HepG2 (cell line): ENCODE measurements around the gene WDR54. TPM values are rescaled to one million over a fixed set of nuclear protein-coding genes. Genes with fewer than 3 reads are reported as not detected.

Experiments
- ATF7 ChIP-seq, 2 experiments: fragments of 450-650 bp in 1 of 2; sonication (generic) in 1 of 2; formaldehyde crosslinking in 1 of 2; IDR thresholded peaks; 2 replicates each; pipeline versions ENCODE4 v1.4.0 to v1.6.1; 2016 to 2020; ENCODE audit warnings: antibody characterized with exemption in 1 of 2, mild to moderate bottlenecking in 1 of 2, missing genetic modification reagents in 1 of 2
- CC2D1A ChIP-seq: sonication (generic); formaldehyde crosslinking; IDR thresholded peaks from 2 replicates; pipeline ENCODE4 v1.8.1; 2023; ENCODE audit warnings: mild to moderate bottlenecking, missing genetic modification reagents
- CEBPG ChIP-seq: IDR thresholded peaks from 2 replicates; pipeline ENCODE4 v1.6.1; 2016
- ELF4 ChIP-seq: sonication (generic); formaldehyde crosslinking; IDR thresholded peaks from 2 replicates; pipeline ENCODE4 v1.5.0; 2020; ENCODE audit warnings: missing genetic modification reagents, mild to moderate bottlenecking, moderate library complexity, borderline replicate concordance
- KDM5B ChIP-seq: sonication (generic); formaldehyde crosslinking; IDR thresholded peaks from 2 replicates; pipeline ENCODE4 v1.4.0; 2020; ENCODE audit warnings: missing genetic modification reagents, mild to moderate bottlenecking, borderline replicate concordance
- KLF13 ChIP-seq: sonication (generic); formaldehyde crosslinking; IDR thresholded peaks from 2 replicates; pipeline ENCODE4 v1.4.0; 2020; ENCODE audit warnings: mild to moderate bottlenecking, missing genetic modification reagents
- KLF16 ChIP-seq, 2 experiments: sonication (generic) in 1 of 2; formaldehyde crosslinking in 1 of 2; IDR thresholded peaks; 2 replicates each; pipeline versions ENCODE4 v1.6.1 to v1.8.0; 2016 to 2023; ENCODE audit warnings: missing genetic modification reagents in 2 of 2, missing compliant biosample characterization in 1 of 2
- KLF6 ChIP-seq: IDR thresholded peaks from 2 replicates; pipeline ENCODE4 v1.8.0; 2016; ENCODE audit warnings: missing biosample characterization, missing genetic modification reagents
- MLLT10 ChIP-seq: sonication (generic); formaldehyde crosslinking; IDR thresholded peaks from 2 replicates; pipeline ENCODE4 v1.4.0; 2020; ENCODE audit warnings: missing genetic modification reagents
- RFX3 ChIP-seq: IDR thresholded peaks from 2 replicates; pipeline ENCODE4 v1.6.1; 2016; ENCODE audit warnings: missing biosample characterization, missing genetic modification reagents
- SP5 ChIP-seq: IDR thresholded peaks from 2 replicates; pipeline ENCODE4 v1.6.1; 2016; ENCODE audit warnings: low read depth, borderline replicate concordance
- SRSF1 ChIP-seq: fragments of 200-400 bp; formaldehyde crosslinking; optimal IDR thresholded peaks from 2 replicates; pipeline ENCODE3; 2017; ENCODE audit warnings: mild to moderate bottlenecking, low read depth, low read length, moderate library complexity
- U2AF2 ChIP-seq: fragments of 200-400 bp; formaldehyde crosslinking; IDR thresholded peaks from 2 replicates; pipeline ENCODE4 v1.6.1; 2017; ENCODE audit warnings: low read depth, mild to moderate bottlenecking, low read length
- ZNF17 ChIP-seq: sonication (generic); formaldehyde crosslinking; IDR thresholded peaks from 2 replicates; pipeline ENCODE4 v1.5.0; 2020; ENCODE audit warnings: mild to moderate bottlenecking, missing genetic modification reagents
- ZNF180 ChIP-seq: sonication (generic); formaldehyde crosslinking; IDR thresholded peaks from 2 replicates; pipeline ENCODE4 v1.4.0; 2020; ENCODE audit warnings: low read depth, missing genetic modification reagents, borderline replicate concordance
- ZNF234 ChIP-seq: sonication (generic); formaldehyde crosslinking; conservative IDR thresholded peaks from 2 replicates; pipeline ENCODE4 v1.5.1; 2020; ENCODE audit warnings: mild to moderate bottlenecking, missing genetic modification reagents
- ZNF337 ChIP-seq: sonication (generic); formaldehyde crosslinking; IDR thresholded peaks from 2 replicates; pipeline ENCODE4 v1.5.1; 2020; ENCODE audit warnings: missing genetic modification reagents, low read depth, mild to moderate bottlenecking, borderline replicate concordance
- ZNF33A ChIP-seq: sonication (generic); formaldehyde crosslinking; IDR thresholded peaks from 2 replicates; pipeline ENCODE4 v1.5.1; 2020; ENCODE audit warnings: missing genetic modification reagents, mild to moderate bottlenecking, moderate library complexity, borderline replicate concordance
- ZNF33B ChIP-seq: sonication (generic); formaldehyde crosslinking; IDR thresholded peaks from 2 replicates; pipeline ENCODE4 v1.5.1; 2020; ENCODE audit warnings: mild to moderate bottlenecking, missing genetic modification reagents
- ZNF530 ChIP-seq: sonication (generic); formaldehyde crosslinking; IDR thresholded peaks from 2 replicates; pipeline ENCODE4 v1.5.0; 2020; ENCODE audit warnings: low read depth, mild to moderate bottlenecking, missing genetic modification reagents
- ZNF547 ChIP-seq: sonication (generic); formaldehyde crosslinking; IDR thresholded peaks from 2 replicates; pipeline ENCODE4 v1.5.1; 2020; ENCODE audit warnings: mild to moderate bottlenecking, missing genetic modification reagents
- ZNF558 ChIP-seq: sonication (generic); formaldehyde crosslinking; IDR thresholded peaks from 2 replicates; pipeline ENCODE4 v1.9.0; 2022; ENCODE audit warnings: mild to moderate bottlenecking, missing genetic modification reagents, borderline replicate concordance
- ZNF703 ChIP-seq: sonication (generic); formaldehyde crosslinking; IDR thresholded peaks from 2 replicates; pipeline ENCODE4 v1.5.1; 2020; ENCODE audit warnings: missing genetic modification reagents, mild to moderate bottlenecking, moderate library complexity, borderline replicate concordance
- polyA plus RNA-seq, 8 experiments: library from polyadenylated mRNA; depleted of rRNA in 3 of 8; stranded (reverse) in 7 of 8; unstranded in 1 of 8; fragments of >200 nt; fragmentation: Illumina TruSeq in 4 of 8; extraction: Trizol in 4 of 8; gene quantifications; 2 replicates each; pipeline versions ENCODE4 v1.2.1 to v1.2.3, GENCODE V29; 2011 to 2016; ENCODE audit warnings: low read depth in 4 of 8, missing spikeins in 1 of 8, mixed read lengths in 1 of 8; ENCODE audit not compliant: insufficient read depth in 1 of 8
- total RNA-seq, 5 experiments: library from RNA; depleted of rRNA; stranded (reverse); fragments of >200 nt; fragmentation: Illumina TruSeq; extraction: Trizol; gene quantifications; 2 replicates each; pipeline ENCODE4 v1.2.3, GENCODE V29; 2016; ENCODE audit warnings: low read depth in 1 of 5
- TF ChIP-seq, protein P1 (sequence below): sonication (generic); formaldehyde crosslinking; conservative IDR thresholded peaks from 2 replicates; pipeline ENCODE4 v1.8.0; 2022; ENCODE audit warnings: mild to moderate bottlenecking, moderate library complexity, missing genetic modification reagents
- TF ChIP-seq, protein P2 (sequence below): IDR thresholded peaks from 2 replicates; pipeline ENCODE4 v1.6.1; 2012; ENCODE audit warnings: inconsistent platforms
- TF ChIP-seq, protein P3 (sequence below): sonication (generic); formaldehyde crosslinking; IDR thresholded peaks from 2 replicates; pipeline ENCODE4 v1.4.0; 2020; ENCODE audit warnings: mild to moderate bottlenecking, missing genetic modification reagents
- TF ChIP-seq, protein P4 (sequence below): sonication (generic); formaldehyde crosslinking; IDR thresholded peaks from 2 replicates; pipeline ENCODE4 v1.4.0; 2020; ENCODE audit warnings: missing genetic modification reagents

The WDR54 gene
- total and polyA plus RNA-seq, 2 of the 13 experiments (the other 11 are each of a cell fraction or from before 2014, with no cell fraction given) = 2.0 to 17.3 TPM

DNA sequence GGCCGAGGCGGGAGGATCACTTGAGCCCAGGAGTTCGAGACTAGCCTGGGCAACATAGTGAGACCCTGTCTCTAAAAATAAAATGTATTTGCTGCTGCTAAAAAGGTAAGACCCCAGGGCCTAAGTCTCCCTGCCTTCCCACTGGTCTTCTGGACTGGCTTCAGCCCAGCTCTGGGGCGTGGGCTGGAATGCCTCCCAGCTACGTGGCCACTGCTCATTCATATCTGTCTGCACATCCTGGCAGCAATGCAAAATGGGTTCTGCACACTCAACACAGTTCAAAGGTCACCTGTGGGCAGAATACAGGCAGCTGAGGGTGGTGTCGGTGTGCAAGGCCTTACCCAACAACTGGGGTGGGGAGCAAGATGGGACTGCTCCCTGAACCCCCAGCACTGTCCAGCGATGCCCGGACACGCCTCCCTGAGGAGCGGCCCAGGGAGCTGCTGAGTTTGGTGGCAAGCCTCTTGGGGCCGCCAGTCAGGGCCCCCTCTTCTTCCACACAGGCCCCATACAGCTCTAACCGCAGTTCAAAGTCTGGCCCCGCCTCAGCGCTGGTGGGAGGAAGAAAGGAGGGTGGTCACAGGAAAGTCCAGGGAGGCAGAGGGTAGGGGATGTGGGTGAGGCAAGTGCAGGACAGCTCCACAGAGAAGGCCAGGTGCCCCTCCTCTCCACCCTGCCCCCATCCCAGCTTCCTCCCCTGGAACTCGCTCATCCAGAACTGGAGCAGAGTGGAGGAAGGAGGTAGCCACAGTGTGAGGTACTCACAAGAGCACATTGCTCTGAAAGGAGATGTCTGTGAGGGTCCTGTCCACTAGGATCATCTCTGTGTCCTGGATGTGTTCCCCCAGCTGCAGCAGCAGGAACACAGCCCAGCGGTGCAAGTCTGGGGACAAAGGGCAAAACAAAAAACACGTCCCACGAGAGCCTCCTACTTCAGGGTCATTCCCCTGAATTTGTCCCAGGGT lies 8.2 kb downstream of the WDR54 start (continued):
- TF ChIP-seq ZNF703 (CRISPR knock-in tag) = no peak
- no peak for TF ChIP-seq ZNF33A (CRISPR knock-in tag)
- TF ChIP-seq SRSF1 = peak; percentile 89
- peak; percentile 71; the same call in 1 of the 2 replicates for TF ChIP-seq KDM5B (CRISPR knock-in tag)
- no peak for TF ChIP-seq ZNF530 (CRISPR knock-in tag)
- TF ChIP-seq ZNF33B (CRISPR knock-in tag) = peak; percentile 55; the same call in 1 of the 2 replicates
- TF ChIP-seq, protein P1, sequence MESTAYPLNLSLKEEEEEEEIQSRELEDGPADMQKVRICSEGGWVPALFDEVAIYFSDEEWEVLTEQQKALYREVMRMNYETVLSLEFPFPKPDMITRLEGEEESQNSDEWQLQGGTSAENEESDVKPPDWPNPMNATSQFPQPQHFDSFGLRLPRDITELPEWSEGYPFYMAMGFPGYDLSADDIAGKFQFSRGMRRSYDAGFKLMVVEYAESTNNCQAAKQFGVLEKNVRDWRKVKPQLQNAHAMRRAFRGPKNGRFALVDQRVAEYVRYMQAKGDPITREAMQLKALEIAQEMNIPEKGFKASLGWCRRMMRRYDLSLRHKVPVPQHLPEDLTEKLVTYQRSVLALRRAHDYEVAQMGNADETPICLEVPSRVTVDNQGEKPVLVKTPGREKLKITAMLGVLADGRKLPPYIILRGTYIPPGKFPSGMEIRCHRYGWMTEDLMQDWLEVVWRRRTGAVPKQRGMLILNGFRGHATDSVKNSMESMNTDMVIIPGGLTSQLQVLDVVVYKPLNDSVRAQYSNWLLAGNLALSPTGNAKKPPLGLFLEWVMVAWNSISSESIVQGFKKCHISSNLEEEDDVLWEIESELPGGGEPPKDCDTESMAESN (CRISPR knock-in tag) = peak; percentile 89
- TF ChIP-seq KLF6 (CRISPR knock-in tag) = no peak
- TF ChIP-seq ZNF558 (CRISPR knock-in tag) = no peak
- TF ChIP-seq CEBPG (CRISPR knock-in tag) = peak; percentile 33
- TF ChIP-seq ZNF17 = no peak
- no peak for TF ChIP-seq ELF4
- TF ChIP-seq RFX3 (CRISPR knock-in tag) = 0 out of 2 replicates have a peak, but pooled peaks have one; percentile 11
- no peak for TF ChIP-seq MLLT10
- peak; percentile 98 for TF ChIP-seq SP5 (CRISPR knock-in tag)
- TF ChIP-seq ATF7 (IDR thresholded peaks at IDR 0.05) = no peak
- peak; percentile 86 for TF ChIP-seq ATF7 (CRISPR knock-in tag; IDR thresholded peaks at IDR 0.05)
- TF ChIP-seq ZNF337 = 0 out of 2 replicates have a peak, but pooled peaks have one; percentile 85
- TF ChIP-seq, protein P2, sequence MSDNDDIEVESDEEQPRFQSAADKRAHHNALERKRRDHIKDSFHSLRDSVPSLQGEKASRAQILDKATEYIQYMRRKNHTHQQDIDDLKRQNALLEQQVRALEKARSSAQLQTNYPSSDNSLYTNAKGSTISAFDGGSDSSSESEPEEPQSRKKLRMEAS = peak; percentile 71
- TF ChIP-seq, protein P3, sequence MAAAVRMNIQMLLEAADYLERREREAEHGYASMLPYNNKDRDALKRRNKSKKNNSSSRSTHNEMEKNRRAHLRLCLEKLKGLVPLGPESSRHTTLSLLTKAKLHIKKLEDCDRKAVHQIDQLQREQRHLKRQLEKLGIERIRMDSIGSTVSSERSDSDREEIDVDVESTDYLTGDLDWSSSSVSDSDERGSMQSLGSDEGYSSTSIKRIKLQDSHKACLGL (CRISPR knock-in tag) = no peak
- TF ChIP-seq, protein P4, sequence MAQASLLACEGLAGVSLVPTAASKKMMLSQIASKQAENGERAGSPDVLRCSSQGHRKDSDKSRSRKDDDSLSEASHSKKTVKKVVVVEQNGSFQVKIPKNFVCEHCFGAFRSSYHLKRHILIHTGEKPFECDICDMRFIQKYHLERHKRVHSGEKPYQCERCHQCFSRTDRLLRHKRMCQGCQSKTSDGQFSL = no peak
- no peak for TF ChIP-seq ZNF180 (CRISPR knock-in tag)
- TF ChIP-seq ZNF547 (CRISPR knock-in tag) = peak; percentile 80
- TF ChIP-seq ZNF234 = no peak
- no peak for TF ChIP-seq CC2D1A (CRISPR knock-in tag)
- TF ChIP-seq KLF16 (CRISPR knock-in tag; IDR thresholded peaks at IDR 0.05) = peak in 1 of 2 experiments; percentile 82; a peak in 2 of 4 replicates
- TF ChIP-seq KLF13 (CRISPR knock-in tag) = no peak
- no peak for TF ChIP-seq U2AF2
